Measurements from ENCODE around the gene GABRB2.

GRCh38 chr5:161372682-161373344 lies 173.7 kb downstream of the GABRB2 start:
- no peak for TF ChIP-seq CTCF (IDR thresholded peaks at IDR 0.05; ENCODE audit: insufficient read depth, low read length)
- no peak for TF ChIP-seq REST (IDR thresholded peaks at IDR 0.05; ENCODE audit: insufficient replicate concordance, low read depth)
- TF ChIP-seq POLR2AphosphoS5 (IDR thresholded peaks at IDR 0.05; ENCODE audit: low read depth) = no peak
- no peak for TF ChIP-seq SPI1 (IDR thresholded peaks at IDR 0.05; ENCODE audit: borderline replicate concordance, low read depth)
- no peak for TF ChIP-seq GABPA (IDR thresholded peaks at IDR 0.05; ENCODE audit: low read depth)
